Measurements from ENCODE around the gene INPP4B.
A peak's percentile ranks its signal among the peaks of the same experiment; 100 is the strongest.

Gene INPP4B

GRCh38 chr4:142703694-142704309 is 142.3 kb downstream of the INPP4B start:
- DNase-seq (peak; percentile 84), ATAC-seq (ENCODE audit: insufficient read depth, low read depth) (peak; percentile 82)
- peaks cover 98% of the 10 kb centered on the region for H3K4me1 ChIP-seq (ENCODE audit: insufficient read depth, low read length)
- peak overlapping the region in 1 of 2 experiments; percentile 23; a peak in 2 of 4 replicates for H3K4me3 ChIP-seq (ENCODE audit: low read depth in 1 of 2, low read length in 2 of 2)
- H3K27me3 ChIP-seq (ENCODE audit: insufficient read depth, low read length, poor library complexity), result no peaks in the 10 kb centered on the region
- H3K79me2 ChIP-seq (ENCODE audit: insufficient read depth, low read length), result peaks cover 13% of the 10 kb centered on the region
- peaks cover 18% of the 10 kb centered on the region for H3K36me3 ChIP-seq (ENCODE audit: insufficient read depth, low read length)
- H2AFZ ChIP-seq (ENCODE audit: low read depth, low read length), result peak overlapping the region; percentile 20
- peak overlapping the region; percentile 93 for H3K27ac ChIP-seq (ENCODE audit: low read length)
- TF ChIP-seq EZH2 (IDR thresholded peaks at IDR 0.05; ENCODE audit: borderline replicate concordance, low read depth, low read length, severe bottlenecking) (no peak), CTCF (IDR thresholded peaks at IDR 0.05; ENCODE audit: borderline replicate concordance, extremely low read depth, low read length, poor library complexity, severe bottlenecking) (no peak)
- peak overlapping the region; percentile 44 for H3K4me2 ChIP-seq (ENCODE audit: insufficient read depth, low read length)
- H3K9ac ChIP-seq (ENCODE audit: low read depth, low read length), result peak overlapping the region; percentile 56
- H4K20me1 ChIP-seq (ENCODE audit: insufficient read depth, low read length), result no peaks in the 10 kb centered on the region
- peaks cover 20% of the 10 kb centered on the region for H3K9me3 ChIP-seq (ENCODE audit: insufficient read depth, low read length, severe bottlenecking)

- peak; percentile 58 for DNase-seq
- Histone ChIP-seq H3K36me3 (ENCODE audit: insufficient read depth, low read length) (no peaks in the 10 kb centered on the region), H3K27ac (ENCODE audit: low read length) (peak overlapping the region; percentile 93), H3K9me3 (ENCODE audit: insufficient read depth, low read length, severe bottlenecking) (no peaks in the 10 kb centered on the region), H2AFZ (ENCODE audit: low read depth, low read length) (no peak overlapping the region), H3K4me1 (ENCODE audit: insufficient read depth, low read length) (peaks cover 100% of the 10 kb centered on the region), H3K4me2 (ENCODE audit: insufficient read depth, low read length) (peak overlapping the region; percentile 55), H3K4me3 (ENCODE audit: low read depth in 1 of 2, low read length in 2 of 2) (peak overlapping the region in 1 of 2 experiments; percentile 31; a peak in 2 of 4 replicates), H3K9ac (ENCODE audit: low read depth, low read length) (peak overlapping the region; percentile 60), H3K79me2 (ENCODE audit: insufficient read depth, low read length) (peaks cover 13% of the 10 kb centered on the region), H3K27me3 (ENCODE audit: insufficient read depth, low read length, poor library complexity) (no peaks in the 10 kb centered on the region), H4K20me1 (ENCODE audit: insufficient read depth, low read length) (no peaks in the 10 kb centered on the region)
- ATAC-seq (ENCODE audit: insufficient read depth, low read depth), result peak; percentile 38
- no peak for TF ChIP-seq CTCF (IDR thresholded peaks at IDR 0.05; ENCODE audit: borderline replicate concordance, extremely low read depth, low read length, poor library complexity, severe bottlenecking)
These were observed 145.1 kb downstream of the INPP4B start for GRCh38 chr4:142701017-142701416.

GRCh38 chr4:142700531-142700930 is 145.6 kb downstream of the INPP4B start:
- Histone ChIP-seq H3K36me3 (ENCODE audit: insufficient read depth, low read length) (no peaks in the 10 kb centered on the region), H3K27me3 (ENCODE audit: insufficient read depth, low read length, poor library complexity) (no peaks in the 10 kb centered on the region), H3K4me2 (ENCODE audit: insufficient read depth, low read length) (peak overlapping the region; percentile 55), H4K20me1 (ENCODE audit: insufficient read depth, low read length) (no peaks in the 10 kb centered on the region), H3K4me1 (ENCODE audit: insufficient read depth, low read length) (peaks cover 100% of the 10 kb centered on the region), H2AFZ (ENCODE audit: low read depth, low read length) (no peak overlapping the region), H3K27ac (ENCODE audit: low read length) (peak overlapping the region; percentile 93), H3K9ac (ENCODE audit: low read depth, low read length) (peak overlapping the region; percentile 60), H3K9me3 (ENCODE audit: insufficient read depth, low read length, severe bottlenecking) (no peaks in the 10 kb centered on the region), H3K79me2 (ENCODE audit: insufficient read depth, low read length) (peaks cover 17% of the 10 kb centered on the region), H3K4me3 (ENCODE audit: low read depth in 1 of 2, low read length in 2 of 2) (peak overlapping the region in 1 of 2 experiments; percentile 31; a peak in 2 of 4 replicates)
- ATAC-seq (ENCODE audit: insufficient read depth, low read depth), result 0 out of 3 replicates have a peak, but pooled peaks have one; percentile 2
- TF ChIP-seq CTCF (IDR thresholded peaks at IDR 0.05; ENCODE audit: borderline replicate concordance, extremely low read depth, low read length, poor library complexity, severe bottlenecking), result no peak
- no peak for TF ChIP-seq EZH2 (IDR thresholded peaks at IDR 0.05; ENCODE audit: borderline replicate concordance, low read depth, low read length, severe bottlenecking)
- no peak for DNase-seq

Data from DND-41 (cell line).